SK-N-MC (cell line): ENCODE results near the gene SMYD4.

Experiments used
- EZH2 ChIP-seq: fragments of 200-600 bp; sonication (generic); IDR thresholded peaks from one replicate; pipeline ENCODE4 v1.6.1; 2017; ENCODE audit warnings: antibody characterized with exemption
- FOXP2 ChIP-seq: optimal IDR thresholded peaks from 2 replicates; pipeline ENCODE3; 2011; ENCODE audit warnings: mild to moderate bottlenecking, moderate library complexity; ENCODE audit not compliant: insufficient read depth; ENCODE audit errors: extremely low read length, control extremely low read depth
- POLR2AphosphoS5 ChIP-seq: IDR thresholded peaks from 2 replicates; pipeline ENCODE4 v1.6.1; 2012; ENCODE audit warnings: mild to moderate bottlenecking, low read depth, low read length, borderline replicate concordance

- TF ChIP-seq POLR2AphosphoS5 (no peak), EZH2 (no peak), FOXP2 (no peak)
Observed at GRCh38 chr17:1767358-1767757, 62.3 kb downstream of the SMYD4 start.
